GM12874 (cell line): ENCODE data around the gene POLR2L.

Experiments
- CTCF ChIP-seq: IDR thresholded peaks from 2 replicates; pipeline ENCODE4 v1.5.1; 2011; ENCODE audit warnings: low read depth, mild to moderate bottlenecking, control low read depth, low read length, moderate library complexity; ENCODE audit not compliant: insufficient read depth

POLR2L gene

GRCh38 chr11:842370-843002 is at the start of gene POLR2L, which contains the start of gene TSPAN4:
Gene POLR2L (minus strand): TSS chr11:842529. CDS start chr11:842508, 21 bp downstream.
Gene TSPAN4 (plus strand): TSS chr11:842852. CDS start chr11:850305, 7,453 bp downstream.
- TF ChIP-seq CTCF = no peak

GRCh38 chr11:890794-891540 is 48.6 kb upstream of the POLR2L start:
- no peak for TF ChIP-seq CTCF

DNA sequence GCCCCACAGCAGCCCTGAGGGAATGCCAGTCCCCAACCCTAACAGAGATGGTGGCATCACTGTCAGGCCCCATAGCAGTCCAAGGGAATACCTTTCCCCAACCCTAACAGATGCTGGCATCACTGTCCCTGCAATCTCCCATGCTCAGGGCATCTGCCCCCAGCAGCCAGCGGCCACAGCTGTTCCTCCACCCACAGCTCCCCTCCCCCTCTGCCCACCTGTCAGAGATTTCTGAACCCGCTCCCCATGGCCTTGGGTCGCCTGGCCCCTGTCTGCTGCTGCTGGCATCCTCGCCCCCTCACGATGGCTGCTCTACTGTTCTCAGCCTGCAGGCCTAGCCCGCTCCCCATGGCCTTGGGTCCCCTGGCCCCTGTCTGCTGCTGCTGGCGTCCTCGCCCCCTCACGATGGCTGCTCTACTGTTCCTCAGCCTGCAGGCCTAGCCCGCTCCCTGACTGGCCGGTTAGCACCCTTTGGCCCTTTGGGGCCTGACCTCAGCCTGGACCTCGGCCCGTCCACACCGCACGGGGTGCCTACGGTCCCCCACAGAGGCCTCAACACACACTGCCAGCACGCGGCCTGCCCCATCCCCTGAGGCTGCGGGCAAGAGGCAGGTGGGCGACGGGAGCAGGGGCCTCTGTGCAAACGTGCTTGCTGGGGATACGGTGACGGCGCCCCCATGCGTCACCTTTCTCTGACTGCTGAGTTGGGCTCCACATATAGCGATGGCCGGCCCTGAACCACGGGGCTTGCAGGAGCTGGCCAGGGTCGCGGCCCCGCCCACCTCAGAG is 47.6 kb upstream of the POLR2L start:
- no peak for TF ChIP-seq CTCF

DNA sequence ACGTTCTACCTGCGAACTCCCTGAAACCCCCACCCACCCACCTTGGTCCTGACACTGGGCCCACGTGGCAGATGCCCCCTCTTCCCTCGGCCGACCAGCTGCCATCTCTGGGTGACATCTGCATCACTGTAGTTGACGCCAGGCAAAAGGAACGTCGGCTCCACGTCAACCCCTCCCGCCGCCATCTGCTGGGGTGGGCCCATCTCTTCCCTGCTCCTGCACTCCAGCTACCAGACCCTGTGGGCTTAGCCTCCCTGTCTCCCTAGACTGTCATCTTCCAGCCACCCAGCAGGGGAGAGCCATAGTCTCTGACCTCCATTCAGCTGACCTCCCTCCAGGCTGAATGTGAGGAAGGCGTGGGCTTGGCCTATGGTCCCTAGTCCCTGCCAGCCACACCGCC is 46.9 kb upstream of the POLR2L start:
- no peak for TF ChIP-seq CTCF

DNA sequence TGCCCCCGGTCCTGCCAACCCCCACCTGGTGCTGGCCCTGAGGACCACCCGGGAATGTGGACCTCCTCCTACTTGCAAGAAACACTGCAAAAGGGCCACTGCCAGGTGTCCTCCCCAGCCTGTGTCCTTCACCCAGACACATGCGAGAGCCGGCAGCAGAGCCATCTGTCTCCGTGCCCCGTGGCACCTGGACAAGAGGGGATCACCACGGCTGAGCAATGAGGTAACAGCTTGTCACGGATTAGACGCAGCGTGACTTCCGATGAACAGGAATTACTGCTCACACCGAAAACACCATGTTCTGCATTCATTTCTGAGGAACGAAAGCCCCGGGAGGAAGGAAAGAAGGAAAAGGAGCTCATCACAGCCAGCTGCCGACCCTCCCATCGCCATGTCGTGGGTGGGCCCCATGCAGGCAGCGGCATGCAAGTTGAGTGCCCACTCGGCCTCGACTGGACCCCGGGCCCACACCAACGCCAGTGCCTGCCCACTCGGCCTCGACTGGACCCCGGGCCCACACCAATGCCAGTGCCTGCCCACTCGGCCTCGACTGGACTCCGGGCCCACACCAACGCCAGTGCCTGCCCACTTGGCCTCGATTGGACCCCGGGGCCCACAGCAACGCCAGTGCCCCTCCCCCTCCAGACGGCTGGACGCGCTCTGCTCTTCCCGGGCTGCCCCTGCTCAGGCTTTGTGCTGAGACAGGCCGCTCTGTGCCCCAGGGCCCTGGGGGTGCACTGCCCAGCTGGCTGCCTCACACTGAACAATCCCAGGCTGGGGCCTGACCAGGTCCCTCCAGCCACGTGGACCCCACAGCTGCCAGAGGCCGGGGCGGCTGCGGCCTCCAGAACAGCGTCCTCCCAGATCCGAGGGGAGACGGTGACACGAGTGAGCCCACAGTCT is 46.2 kb upstream of the POLR2L start:
- TF ChIP-seq CTCF = no peak

- no peak for TF ChIP-seq CTCF
Observed at GRCh38 chr11:887589-887988, 45.3 kb upstream of the POLR2L start.
